ENCODE measurements around the gene CAVIN1.
"Not testable (repeated sequence)": the region's sequence is repeated elsewhere in the genome, so short reads cannot be mapped to it uniquely, and the experiment has no call there.

The CAVIN1 gene

GRCh38 chr17:42394838-42395237, 28.2 kb downstream of the CAVIN1 start:
- H3K4me1 ChIP-seq (ENCODE audit: control insufficient read depth, low read length), result peaks cover 6% of the 10 kb centered on the region; the same call in 1 of the 2 replicates

GRCh38 chr17:42392692-42393415, 30.2 kb downstream of the CAVIN1 start:
- H3K9me3 ChIP-seq (ENCODE audit: control insufficient read depth, insufficient read depth, low read length), result no peaks in the 10 kb centered on the region
- no peak overlapping the region for H3K4me2 ChIP-seq (ENCODE audit: low read length)
- no peak overlapping the region for H3K27ac ChIP-seq (ENCODE audit: low read depth, low read length)

More at GRCh38 chr17:42394838-42395237, 28.2 kb downstream of the CAVIN1 start:
- Histone ChIP-seq H3K9me2 (replicated peaks; ENCODE audit: control insufficient read depth, low read length) (no peaks in the 10 kb centered on the region), H3K36me3 (ENCODE audit: control insufficient read depth, low read length) (no peaks in the 10 kb centered on the region), H3K4me2 (ENCODE audit: low read length) (no peak overlapping the region), H3K27ac (ENCODE audit: low read depth, low read length) (no peak overlapping the region), H3F3A (ENCODE audit: control insufficient read depth, insufficient read depth) (no peaks in the 10 kb centered on the region), H3K9me3 (ENCODE audit: control insufficient read depth, insufficient read depth, low read length) (no peaks in the 10 kb centered on the region), H3K27me3 (ENCODE audit: control insufficient read depth, low read length) (peaks cover 15% of the 10 kb centered on the region), H3K79me2 (ENCODE audit: control insufficient read depth, low read length) (no peaks in the 10 kb centered on the region), H3K4me3 (ENCODE audit: low read length) (no peak overlapping the region), H4K20me1 (ENCODE audit: control insufficient read depth, insufficient read depth, low read depth, low read length) (no peaks in the 10 kb centered on the region)
- TF ChIP-seq EZH2phosphoT487 (IDR thresholded peaks at IDR 0.05; ENCODE audit: borderline replicate concordance, low read length) (no peak), CTCF (IDR thresholded peaks at IDR 0.05; ENCODE audit: low read depth, low read length, poor library complexity, severe bottlenecking) (no peak)

GRCh38 chr17:42391439-42391838, 31.6 kb downstream of the CAVIN1 start:
- Histone ChIP-seq H3K27me3 (ENCODE audit: control insufficient read depth, low read length) (peaks cover 23% of the 10 kb centered on the region), H3K4me1 (ENCODE audit: control insufficient read depth, low read length) (peaks cover 21% of the 10 kb centered on the region)
- H3K4me3 ChIP-seq (ENCODE audit: low read length); H3K79me2 ChIP-seq (ENCODE audit: control insufficient read depth, low read length); H3K27ac ChIP-seq (ENCODE audit: low read depth, low read length); H3K9me2 ChIP-seq (replicated peaks; ENCODE audit: control insufficient read depth, low read length); H4K20me1 ChIP-seq (ENCODE audit: control insufficient read depth, insufficient read depth, low read depth, low read length); H3F3A ChIP-seq (ENCODE audit: control insufficient read depth, insufficient read depth); H3K4me2 ChIP-seq (ENCODE audit: low read length); H3K9me3 ChIP-seq (ENCODE audit: control insufficient read depth, insufficient read depth, low read length); H3K36me3 ChIP-seq (ENCODE audit: control insufficient read depth, low read length): not testable (repeated sequence)

More at GRCh38 chr17:42392692-42393415, 30.2 kb downstream of the CAVIN1 start:
- TF ChIP-seq CTCF (IDR thresholded peaks at IDR 0.05; ENCODE audit: low read depth, low read length, poor library complexity, severe bottlenecking) (no peak), EZH2phosphoT487 (IDR thresholded peaks at IDR 0.05; ENCODE audit: borderline replicate concordance, low read length) (no peak)
- H3K4me1 ChIP-seq (ENCODE audit: control insufficient read depth, low read length), result peaks cover 12% of the 10 kb centered on the region
- peaks cover 13% of the 10 kb centered on the region for H3K27me3 ChIP-seq (ENCODE audit: control insufficient read depth, low read length)
- no peaks in the 10 kb centered on the region for H3K9me2 ChIP-seq (replicated peaks; ENCODE audit: control insufficient read depth, low read length)
- no peak overlapping the region for H3K4me3 ChIP-seq (ENCODE audit: low read length)
- H3F3A ChIP-seq (ENCODE audit: control insufficient read depth, insufficient read depth), result no peaks in the 10 kb centered on the region
- no peaks in the 10 kb centered on the region for H4K20me1 ChIP-seq (ENCODE audit: control insufficient read depth, insufficient read depth, low read depth, low read length)
- no peaks in the 10 kb centered on the region for H3K36me3 ChIP-seq (ENCODE audit: control insufficient read depth, low read length)
- H3K79me2 ChIP-seq (ENCODE audit: control insufficient read depth, low read length), result no peaks in the 10 kb centered on the region

- no peaks in the 10 kb centered on the region for H3K9me2 ChIP-seq (replicated peaks; ENCODE audit: control insufficient read depth, low read length)
- no peak overlapping the region for H3K27ac ChIP-seq (ENCODE audit: low read depth, low read length)
- peaks cover 29% of the 10 kb centered on the region for H3K27me3 ChIP-seq (ENCODE audit: control insufficient read depth, low read length)
- TF ChIP-seq EZH2phosphoT487 (IDR thresholded peaks at IDR 0.05; ENCODE audit: borderline replicate concordance, low read length) (no peak), CTCF (IDR thresholded peaks at IDR 0.05; ENCODE audit: low read depth, low read length, poor library complexity, severe bottlenecking) (no peak)
- H3F3A ChIP-seq (ENCODE audit: control insufficient read depth, insufficient read depth), result peaks cover 7% of the 10 kb centered on the region; the same call in 1 of the 2 replicates
- H3K9me3 ChIP-seq (ENCODE audit: control insufficient read depth, insufficient read depth, low read length), result no peaks in the 10 kb centered on the region
- H4K20me1 ChIP-seq (ENCODE audit: control insufficient read depth, insufficient read depth, low read depth, low read length), result peaks cover 8% of the 10 kb centered on the region; the same call in 1 of the 2 replicates
- H3K4me3 ChIP-seq (ENCODE audit: low read length), result no peak overlapping the region
- H3K4me2 ChIP-seq (ENCODE audit: low read length), result no peak overlapping the region
- H3K4me1 ChIP-seq (ENCODE audit: control insufficient read depth, low read length), result peaks cover 21% of the 10 kb centered on the region
- peaks cover 4% of the 10 kb centered on the region for H3K79me2 ChIP-seq (ENCODE audit: control insufficient read depth, low read length)
- no peaks in the 10 kb centered on the region for H3K36me3 ChIP-seq (ENCODE audit: control insufficient read depth, low read length)
These were observed 33.2 kb downstream of the CAVIN1 start for GRCh38 chr17:42389899-42390298.
